CD4-positive, alpha-beta memory T cell (primary cell): Measurements from ENCODE around the gene SLC25A45. TPM values are rescaled to one million over a fixed set of nuclear protein-coding genes. Genes with fewer than 3 reads are reported as not detected.

Experiments
- CTCF ChIA-PET: fragments of 350-600 bp; sonication (Branson Sonifier 250); formaldehyde crosslinking; loops from one replicate; lab custom pipeline; 2021; ENCODE audit warnings: inconsistent platforms; ENCODE audit not compliant: partially characterized antibody; lab: Charles Lee
- POLR2A ChIA-PET: fragments of 350-600 bp; sonication (Branson Sonifier 250); formaldehyde crosslinking; loops from one replicate; lab custom pipeline; 2021; ENCODE audit not compliant: partially characterized antibody; lab: Charles Lee
- DNase-seq, 5 donors: peaks; one replicate each; pipeline versions ENCODE4 v3.0.0 to v3.0.0-alpha.2; 2020 to 2022; ENCODE audit warnings: mixed read lengths in 1 of 5
- H3K27ac ChIP-seq: one replicate; pipeline ENCODE4 v1.7.0; 2013; ENCODE audit warnings: low read depth, low read length
- H3K27me3 ChIP-seq: 2 replicates; pipeline ENCODE4 v1.7.0; 2013; ENCODE audit warnings: mild to moderate bottlenecking, low read length, moderate library complexity; ENCODE audit not compliant: insufficient read depth
- H3K36me3 ChIP-seq: 2 replicates; pipeline ENCODE4 v1.7.0; 2013; ENCODE audit warnings: mild to moderate bottlenecking, low read length, moderate library complexity; ENCODE audit not compliant: insufficient read depth
- H3K4me1 ChIP-seq: 2 replicates; pipeline ENCODE4 v1.7.0; 2013; ENCODE audit warnings: mild to moderate bottlenecking, low read length, moderate library complexity; ENCODE audit not compliant: insufficient read depth
- H3K4me3 ChIP-seq, 2 donors: one replicate each; pipeline ENCODE4 v1.7.0; 2013; ENCODE audit warnings: low read length in 2 of 2, mild to moderate bottlenecking in 1 of 2
- H3K9me3 ChIP-seq, 2 donors: one replicate each; pipeline ENCODE4 v1.7.0; 2013; ENCODE audit warnings: low read length in 2 of 2, control low read depth in 1 of 2; ENCODE audit not compliant: control insufficient read depth in 1 of 2
- H3K27ac Mint-ChIP-seq, 7 donors: one replicate each; pipeline ENCODE4 v1.8.0; 2020 to 2021; ENCODE audit warnings: mixed read lengths in 7 of 7, mild to moderate bottlenecking in 6 of 7, inconsistent platforms in 3 of 7, moderate library complexity in 3 of 7
- H3K27me3 Mint-ChIP-seq, 2 donors: one replicate each; pipeline ENCODE4 v1.8.0; 2020 to 2021; ENCODE audit warnings: mixed read lengths in 2 of 2
- H3K36me3 Mint-ChIP-seq, 2 donors: one replicate each; pipeline ENCODE4 v1.8.0; 2020 to 2021; ENCODE audit warnings: mixed read lengths in 2 of 2, inconsistent platforms in 1 of 2, mild to moderate bottlenecking in 1 of 2
- H3K4me1 Mint-ChIP-seq, 4 donors: one replicate each; pipeline ENCODE4 v1.8.0; 2020 to 2021; ENCODE audit warnings: mixed read lengths in 4 of 4, mild to moderate bottlenecking in 1 of 4
- H3K4me3 Mint-ChIP-seq, 8 donors: one replicate each; pipeline ENCODE4 v1.8.0; 2020 to 2021; ENCODE audit warnings: mixed read lengths in 8 of 8, mild to moderate bottlenecking in 7 of 8, moderate library complexity in 6 of 8, inconsistent platforms in 3 of 8
- H3K9me3 Mint-ChIP-seq, 8 donors: one replicate each; pipeline ENCODE4 v1.8.0; 2020 to 2021; ENCODE audit warnings: mixed read lengths in 8 of 8, mild to moderate bottlenecking in 5 of 8, inconsistent platforms in 3 of 8, moderate library complexity in 1 of 8
- intact Hi-C: fragments of 100-400 bp; cut with micrococcal nuclease; formaldehyde crosslinking; loops from one replicate; pipeline ENCODE4 v1.15.1; 2023
- polyA plus RNA-seq, 2 donors: library from polyadenylated mRNA; unstranded; fragments of 300-500 nt; fragmentation: Illumina TruSeq; gene quantifications; one replicate each; pipeline ENCODE4 v1.2.3, GENCODE V29; 2021
- total RNA-seq, 2 experiments: library from RNA; stranded (reverse); gene quantifications; one replicate each; pipeline ENCODE4 v1.2.3, GENCODE V29; 2021

The SLC25A45 gene
- total and polyA plus RNA-seq, 4 experiments from 2014 or later = 7.2 to 24.2 (median 16.0) TPM

- Mint-ChIP-seq H3K36me3 (no peaks in the 10 kb centered on the region), H3K27me3 (no peaks in the 10 kb centered on the region), H3K4me1 (peaks cover 0 to 3% (median 1%) of the 10 kb centered on the region in 4 donors), H3K4me3 (peak overlapping the region in 1 of 8 donors; percentile 0), H3K9me3 (no peaks in the 10 kb centered on the region), H3K27ac (no peak overlapping the region)
- ChIA-PET CTCF (no interaction called here), POLR2A (interaction anchor here (1.4 kb wide), 1 partner anchor 136 kb away, joined by 3 read pairs; no protein-coding TSS in a partner anchor)
- Histone ChIP-seq H3K9me3 (no peaks in the 10 kb centered on the region), H3K27ac (no peak overlapping the region), H3K36me3 (no peaks in the 10 kb centered on the region), H3K4me3 (no peak overlapping the region), H3K4me1 (no peaks in the 10 kb centered on the region), H3K27me3 (no peaks in the 10 kb centered on the region)
- intact Hi-C loops = no loop called here
- no peak for DNase-seq
These were observed 20.0 kb downstream of the SLC25A45 start for GRCh38 chr11:65362320-65362931.

- POLR2A ChIA-PET = interaction anchor here (2.9 kb wide), 1 partner anchor 140 kb away, joined by 23 read pairs; the partner anchor contains the start of gene MALAT1
- Mint-ChIP-seq H3K4me1 (peaks cover 10 to 17% (median 12%) of the 10 kb centered on the region in 4 donors), H3K27ac (peak overlapping the region in 3 of 7 donors; percentile 19 to 54 (median 53)), H3K4me3 (peak overlapping the region in 3 of 8 donors; percentile 6 to 30 (median 16)), H3K36me3 (peaks cover 0 to 4% of the 10 kb centered on the region in 2 donors), H3K27me3 (no peaks in the 10 kb centered on the region), H3K9me3 (no peaks in the 10 kb centered on the region)
- Histone ChIP-seq H3K4me3 (no peak overlapping the region), H3K4me1 (peaks cover 7% of the 10 kb centered on the region), H3K9me3 (no peaks in the 10 kb centered on the region), H3K36me3 (no peaks in the 10 kb centered on the region), H3K27ac (no peak overlapping the region), H3K27me3 (no peaks in the 10 kb centered on the region)
- intact Hi-C loops = no loop called here
- CTCF ChIA-PET = interaction anchor here (1.1 to 1.4 kb wide), 2 partner anchors 28 to 153 kb away, joined by 3 to 5 read pairs; no protein-coding TSS in a partner anchor
- DNase-seq = no peak
These were observed 24.5 kb downstream of the SLC25A45 start for GRCh38 chr11:65357856-65358356.

DNA sequence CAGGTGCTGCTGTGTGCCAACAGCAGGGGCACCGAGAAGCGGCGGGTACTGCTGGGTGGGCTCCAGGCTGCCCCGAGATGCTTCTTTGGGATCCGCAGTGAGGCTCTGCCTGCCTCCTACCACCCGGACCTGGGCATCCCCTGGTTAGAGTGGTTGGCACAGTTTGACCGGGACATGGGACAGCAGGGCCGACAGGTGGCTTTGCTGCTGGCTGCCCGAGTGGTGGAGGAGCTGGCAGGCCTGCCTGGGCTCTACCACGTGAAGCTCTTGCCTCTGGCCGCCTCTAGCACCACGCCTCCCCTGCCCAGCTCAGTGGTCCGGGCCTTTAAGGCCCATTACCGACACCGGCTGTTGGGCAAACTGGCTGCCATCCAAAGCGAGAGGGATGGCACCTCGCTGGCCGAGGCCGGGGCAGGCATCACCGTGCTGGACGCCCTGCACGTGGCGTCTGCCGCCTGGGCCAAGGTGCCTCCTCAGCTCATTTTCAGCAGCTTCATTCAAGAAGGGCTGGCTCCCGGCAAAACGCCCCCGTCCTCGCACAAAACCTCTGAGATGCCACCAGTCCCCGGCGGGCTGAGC, 26.0 kb downstream of the SLC25A45 start:
- Mint-ChIP-seq H3K9me3 (no peaks in the 10 kb centered on the region), H3K36me3 (peaks cover 9 to 18% of the 10 kb centered on the region in 2 donors), H3K27me3 (no peaks in the 10 kb centered on the region), H3K4me1 (peaks cover 8 to 17% (median 11%) of the 10 kb centered on the region in 4 donors), H3K27ac (peak overlapping the region in 1 of 7 donors; percentile 68), H3K4me3 (peak overlapping the region in 4 of 8 donors; percentile 21 to 79 (median 52))
- Histone ChIP-seq H3K9me3 (no peaks in the 10 kb centered on the region), H3K27me3 (no peaks in the 10 kb centered on the region), H3K36me3 (peaks cover 8% of the 10 kb centered on the region), H3K27ac (no peak overlapping the region), H3K4me1 (peaks cover 7% of the 10 kb centered on the region), H3K4me3 (no peak overlapping the region)
- DNase-seq = no peak
- CTCF ChIA-PET = interaction anchor here (0.8 to 1.5 kb wide), 5 partner anchors 27 to 154 kb away, joined by 3 to 6 read pairs (median 3); no protein-coding TSS in a partner anchor
- intact Hi-C loops = no loop called here
- POLR2A ChIA-PET = interaction anchor here (0.7 to 2.9 kb wide), 8 partner anchors 28 to 175 kb away, joined by 3 to 23 read pairs (median 4); partner anchors contain the start of genes CAPN1, MALAT1 and NEAT1

- Histone ChIP-seq H3K4me1 (peaks cover 7% of the 10 kb centered on the region), H3K27me3 (no peaks in the 10 kb centered on the region), H3K4me3 (no peak overlapping the region), H3K9me3 (no peaks in the 10 kb centered on the region), H3K36me3 (peaks cover 11% of the 10 kb centered on the region), H3K27ac (no peak overlapping the region)
- Mint-ChIP-seq H3K36me3 (peaks cover 9 to 24% of the 10 kb centered on the region in 2 donors), H3K27ac (peak overlapping the region in 5 of 7 donors; percentile 9 to 85 (median 59)), H3K4me3 (peak overlapping the region; percentile 90 to 97 (median 93)), H3K9me3 (no peaks in the 10 kb centered on the region), H3K4me1 (peaks cover 8 to 17% (median 11%) of the 10 kb centered on the region in 4 donors), H3K27me3 (no peaks in the 10 kb centered on the region)
- CTCF ChIA-PET = interaction anchor here (0.8 to 1.5 kb wide), 5 partner anchors 25 to 184 kb away, joined by 3 to 6 read pairs (median 4); no protein-coding TSS in a partner anchor
- intact Hi-C loops = loop anchor here (2.0 kb wide), 1 partner anchor 21 kb away; no protein-coding TSS in a partner anchor
- POLR2A ChIA-PET = interaction anchor here (0.6 to 2.9 kb wide), 11 partner anchors 22 to 259 kb away, joined by 3 to 23 read pairs (median 4); partner anchors contain the start of genes CAPN1, DPF2, MALAT1 and NEAT1
- DNase-seq = no peak
These were observed 26.6 kb downstream of the SLC25A45 start for GRCh38 chr11:65355776-65356393.

- H3K9me3 ChIP-seq = no peaks in the 10 kb centered on the region
- H3K27ac ChIP-seq = peak overlapping the region; percentile 47
- H3K36me3 ChIP-seq = peaks cover 11% of the 10 kb centered on the region
- CTCF ChIA-PET = interaction anchor here (0.8 to 1.5 kb wide), 5 partner anchors 24 to 185 kb away, joined by 3 to 6 read pairs (median 4); no protein-coding TSS in a partner anchor
- DNase-seq = peak; percentile 42 to 87 (median 48)
- Mint-ChIP-seq H3K4me1 (peaks cover 8 to 17% (median 11%) of the 10 kb centered on the region in 4 donors), H3K9me3 (no peaks in the 10 kb centered on the region), H3K4me3 (peak overlapping the region; percentile 90 to 97 (median 93)), H3K27ac (peak overlapping the region; percentile 82 to 96 (median 88)), H3K36me3 (peaks cover 9 to 26% of the 10 kb centered on the region in 2 donors), H3K27me3 (no peaks in the 10 kb centered on the region)
- H3K27me3 ChIP-seq = no peaks in the 10 kb centered on the region
- POLR2A ChIA-PET = interaction anchor here (0.6 to 2.9 kb wide), 12 partner anchors 22 to 260 kb away, joined by 3 to 23 read pairs (median 4); partner anchors contain the start of genes CAPN1, DPF2, MALAT1 and NEAT1
- peak overlapping the region in 1 of 2 donors; percentile 32 for H3K4me3 ChIP-seq
- intact Hi-C loops = loop anchor here (2.0 kb wide), 1 partner anchor 20 kb away; no protein-coding TSS in a partner anchor
- peaks cover 7% of the 10 kb centered on the region for H3K4me1 ChIP-seq
These were observed 27.3 kb downstream of the SLC25A45 start for GRCh38 chr11:65355013-65355775.
